HEK293 (cell line): Measurements from ENCODE around the gene DRC3.

Experiments
- CTCF ChIA-PET: fragments of 350-600 bp; formaldehyde crosslinking; extraction: SDS; loops from one replicate; lab custom pipeline; 2021; ENCODE audit warnings: antibody characterized with exemption; lab: Yijun Ruan, JAX
- POLR2A ChIA-PET: fragments of 300-600 bp; formaldehyde crosslinking; extraction: SDS; loops from one replicate; lab custom pipeline; 2020; ENCODE audit warnings: antibody characterized with exemption, inconsistent platforms; lab: Yijun Ruan, JAX
- H3K27ac ChIP-seq: fragments of 200-500 bp; sonication (Bioruptor generic); 2 replicates; pipeline ENCODE4 v1.5.1; 2014; ENCODE audit warnings: low read depth, low read length, control low read depth, inconsistent platforms; ENCODE audit errors: extremely low read depth
- H3K36me3 ChIP-seq, 2 experiments: fragments of 200-500 bp in 1 of 2; sonication (Bioruptor generic) in 1 of 2; 1 replicate in 1 of 2; 2 replicates in 1 of 2; pipeline ENCODE4 v1.5.1; 2014 to 2017; ENCODE audit warnings: inconsistent platforms in 2 of 2, low read length in 2 of 2; ENCODE audit not compliant: control insufficient read depth in 2 of 2, insufficient read depth in 1 of 2
- H3K4me1 ChIP-seq: fragments of 200-500 bp; sonication (Bioruptor generic); 2 replicates; pipeline ENCODE4 v1.5.1; 2014; ENCODE audit warnings: mild to moderate bottlenecking, low read length, inconsistent platforms; ENCODE audit not compliant: control insufficient read depth, insufficient read depth
- H3K4me3 ChIP-seq: 2 replicates; pipeline ENCODE4 v1.5.1; 2011; ENCODE audit warnings: low read depth, mild to moderate bottlenecking, control low read depth, low read length, moderate library complexity
- H3K9me3 ChIP-seq: fragments of 200-500 bp; sonication (Bioruptor generic); 2 replicates; pipeline ENCODE4 v1.5.1; 2014; ENCODE audit warnings: low read depth, low read length, inconsistent platforms; ENCODE audit not compliant: control insufficient read depth, insufficient read depth
- AEBP2 ChIP-seq: fragments of 450-650 bp; formaldehyde crosslinking; IDR thresholded peaks from 2 replicates; pipeline ENCODE4 v1.5.1; 2016; ENCODE audit warnings: missing biosample characterization, missing genetic modification characterization, borderline replicate concordance
- BCL11B ChIP-seq: fragments of 450-650 bp; formaldehyde crosslinking; IDR thresholded peaks from 2 replicates; pipeline ENCODE4 v1.5.1; 2016; ENCODE audit warnings: low read depth, missing biosample characterization, missing genetic modification characterization
- BCL6B ChIP-seq: fragments of 450-650 bp; formaldehyde crosslinking; IDR thresholded peaks from 2 replicates; pipeline ENCODE4 v1.5.1; 2017; ENCODE audit warnings: missing biosample characterization, missing genetic modification characterization
- CTCF ChIP-seq: fragments of 450-650 bp; formaldehyde crosslinking; IDR thresholded peaks from 2 replicates; pipeline ENCODE4 v1.5.1; 2016; ENCODE audit warnings: missing biosample characterization, missing genetic modification characterization
- ELK4 ChIP-seq: IDR thresholded peaks from 2 replicates; pipeline ENCODE4 v1.6.1; 2011; ENCODE audit warnings: mild to moderate bottlenecking, low read depth, low read length, borderline replicate concordance
- INSM2 ChIP-seq: fragments of 450-650 bp; formaldehyde crosslinking; IDR thresholded peaks from 2 replicates; pipeline ENCODE4 v1.5.1; 2016; ENCODE audit warnings: missing biosample characterization, missing genetic modification characterization
- SCRT2 ChIP-seq: fragments of 450-650 bp; formaldehyde crosslinking; IDR thresholded peaks from 2 replicates; pipeline ENCODE4 v1.5.1; 2016; ENCODE audit warnings: missing biosample characterization, missing genetic modification characterization
- SETDB1 ChIP-seq: IDR thresholded peaks from one replicate; pipeline ENCODE4 v1.6.1; 2017; ENCODE audit warnings: mild to moderate bottlenecking, low read length, moderate library complexity, mixed read lengths; ENCODE audit not compliant: insufficient read length
- TRIM28 ChIP-seq: IDR thresholded peaks from 2 replicates; pipeline ENCODE4 v1.6.1; 2011; ENCODE audit warnings: low read length, control low read depth, borderline replicate concordance
- ZBTB26 ChIP-seq: fragments of 450-650 bp; formaldehyde crosslinking; optimal IDR thresholded peaks from 2 replicates; pipeline ENCODE3; 2016; ENCODE audit warnings: missing biosample characterization, mild to moderate bottlenecking, missing genetic modification characterization
- ZNF133 ChIP-seq: fragments of 450-650 bp; formaldehyde crosslinking; IDR thresholded peaks from 2 replicates; pipeline ENCODE4 v1.5.1; 2016; ENCODE audit warnings: missing biosample characterization, missing genetic modification characterization
- ZNF2 ChIP-seq: fragments of 450-650 bp; formaldehyde crosslinking; IDR thresholded peaks from 2 replicates; pipeline ENCODE4 v1.5.1; 2016; ENCODE audit warnings: missing biosample characterization, missing genetic modification characterization
- ZNF529 ChIP-seq: fragments of 450-650 bp; formaldehyde crosslinking; IDR thresholded peaks from 2 replicates; pipeline ENCODE4 v1.5.1; 2017; ENCODE audit warnings: missing genetic modification characterization, missing biosample characterization; ENCODE audit not compliant: insufficient replicate concordance
- ZNF626 ChIP-seq: fragments of 450-650 bp; sonication (Bioruptor Pico); formaldehyde crosslinking; IDR thresholded peaks from 2 replicates; pipeline ENCODE4 v1.5.1; 2018; ENCODE audit warnings: missing biosample characterization, missing genetic modification characterization, inconsistent platforms
- ZNF692 ChIP-seq: fragments of 450-650 bp; formaldehyde crosslinking; IDR thresholded peaks from 2 replicates; pipeline ENCODE4 v1.5.1; 2016; ENCODE audit warnings: missing biosample characterization, missing genetic modification characterization
- ZSCAN30 ChIP-seq: fragments of 450-650 bp; IDR thresholded peaks from 2 replicates; pipeline ENCODE4 v1.5.1; 2018; ENCODE audit warnings: missing biosample characterization, mild to moderate bottlenecking, missing genetic modification characterization, moderate library complexity

The DRC3 gene

GRCh38 chr17:18002171-18002570, 29.5 kb downstream of the DRC3 start:
- Histone ChIP-seq H3K27ac (no peak overlapping the region), H3K36me3 (peaks cover 0 to 4% of the 10 kb centered on the region in 2 experiments; a peak in 1 of 3 replicates), H3K9me3 (no peaks in the 10 kb centered on the region), H3K4me3 (no peak overlapping the region), H3K4me1 (no peaks in the 10 kb centered on the region)
- TF ChIP-seq BCL11B (tag by site-specific recombination) (no peak), ZNF692 (tag by site-specific recombination) (no peak), TRIM28 (no peak), ZNF133 (tag by site-specific recombination) (no peak), ZNF626 (no peak), ZSCAN30 (tag by site-specific recombination) (no peak), SCRT2 (tag by site-specific recombination) (no peak), BCL6B (tag by site-specific recombination) (no peak), SETDB1 (no peak), ELK4 (no peak)
- TF ChIP-seq, all 188 proteins: peak for 0
- ChIA-PET POLR2A (interaction anchor here (1.9 kb wide), 1 partner anchor 30 kb away, joined by 8 read pairs; the partner anchor contains the start of genes DRC3 and TOM1L2), CTCF (interaction anchor here (0.6 to 1.6 kb wide), 5 partner anchors 10 to 111 kb away, joined by 3 to 6 read pairs (median 4); no protein-coding TSS in a partner anchor)

GRCh38 chr17:18004345-18004744, 31.7 kb downstream of the DRC3 start:
- H3K4me3 ChIP-seq = no peak overlapping the region
- POLR2A ChIA-PET = interaction anchor here (0.6 to 1.2 kb wide), 2 partner anchors 10 to 179 kb away, joined by 3 to 7 read pairs; no protein-coding TSS in a partner anchor
- H3K9me3 ChIP-seq = no peaks in the 10 kb centered on the region
- H3K36me3 ChIP-seq = peaks cover 0 to 15% of the 10 kb centered on the region in 2 experiments; a peak in 1 of 3 replicates
- CTCF ChIA-PET = interaction anchor here (0.5 to 2.2 kb wide), 6 partner anchors 9 to 369 kb away, joined by 3 to 7 read pairs (median 4); no protein-coding TSS in a partner anchor
- TF ChIP-seq BCL6B (tag by site-specific recombination) = 0 out of 2 replicates have a peak, but pooled peaks have one; percentile 15
- TF ChIP-seq AEBP2 (tag by site-specific recombination) = no peak
- H3K27ac ChIP-seq = no peak overlapping the region
- H3K4me1 ChIP-seq = no peaks in the 10 kb centered on the region

GRCh38 chr17:18004884-18005305, 32.2 kb downstream of the DRC3 start:
- no peak overlapping the region for H3K4me3 ChIP-seq
- H3K27ac ChIP-seq = no peak overlapping the region
- POLR2A ChIA-PET = interaction anchor here (0.6 to 1.2 kb wide), 2 partner anchors 10 to 179 kb away, joined by 3 to 7 read pairs; no protein-coding TSS in a partner anchor
- no peaks in the 10 kb centered on the region for H3K9me3 ChIP-seq
- H3K36me3 ChIP-seq = peaks cover 0 to 20% of the 10 kb centered on the region in 2 experiments; a peak in 1 of 3 replicates
- CTCF ChIA-PET = interaction anchor here (0.5 to 2.2 kb wide), 6 partner anchors 9 to 370 kb away, joined by 3 to 7 read pairs (median 4); no protein-coding TSS in a partner anchor
- H3K4me1 ChIP-seq = no peaks in the 10 kb centered on the region
- TF ChIP-seq ZNF2 (tag by site-specific recombination) (no peak), INSM2 (tag by site-specific recombination) (no peak), SCRT2 (tag by site-specific recombination) (no peak), ZBTB26 (tag by site-specific recombination) (no peak), ZNF529 (no peak), CTCF (0 out of 2 replicates have a peak, but pooled peaks have one; percentile 20)
- TF ChIP-seq, all 188 proteins: peak for 1
